Esophagus mucosa (tissue), 1 donor: Measurements from ENCODE around the gene CAMKK1. TPM values are rescaled to one million over a fixed set of nuclear protein-coding genes. Genes with fewer than 3 reads are reported as not detected.

Experiments
- total RNA-seq: library from RNA; stranded (reverse); gene quantifications from one replicate; pipeline ENCODE4 v1.2.4, GENCODE V29; 2023
- donor health status: DM: yes; HTN: yes; CAD: no.

Gene CAMKK1
- total RNA-seq, 1 donor from 2014 or later: 4.2 TPM

Other genes starting within 250 kb of the CAMKK1 start
- 209 TPM for gene TAX1BP3, start 224.5 kb downstream of the CAMKK1 start, total RNA-seq
- 35.0 TPM for gene EMC6, start 224.2 kb downstream of the CAMKK1 start, total RNA-seq
- 0.72 TPM for gene P2RX5, start 196.9 kb downstream of the CAMKK1 start, total RNA-seq
- 3.4 TPM for gene HASPIN, start 169.2 kb downstream of the CAMKK1 start, total RNA-seq
- 19.4 TPM for gene ITGAE, start 91.9 kb downstream of the CAMKK1 start, total RNA-seq
- gene NCBP3, start 46.8 kb downstream of the CAMKK1 start, total RNA-seq: 14.9 TPM
- 0.68 TPM for gene P2RX1, start 23.4 kb upstream of the CAMKK1 start, total RNA-seq
- 4.7 TPM for gene ATP2A3, start 71.4 kb upstream of the CAMKK1 start, total RNA-seq
- gene ZZEF1, start 250.0 kb upstream of the CAMKK1 start, total RNA-seq: 27.4 TPM